Subcutaneous abdominal adipose tissue (tissue), 5 donors: Measurements from ENCODE around the gene NUDT8.
"Not testable (repeated sequence)": the region's sequence is repeated elsewhere in the genome, so short reads cannot be mapped to it uniquely, and the experiment has no call there.

Experiments used
- H3K27ac ChIP-seq: one replicate; pipeline ENCODE4 v1.7.0; 2013; ENCODE audit warnings: low read depth, mild to moderate bottlenecking, inconsistent platforms, low read length, moderate library complexity
- H3K27me3 ChIP-seq, 5 donors: one replicate each; pipeline ENCODE4 v1.7.0; 2013; ENCODE audit warnings: low read length in 5 of 5, inconsistent platforms in 1 of 5; ENCODE audit not compliant: control insufficient read depth in 5 of 5, insufficient read depth in 4 of 5
- H3K36me3 ChIP-seq, 5 donors: one replicate each; pipeline ENCODE4 v1.7.0; 2013; ENCODE audit warnings: low read length in 5 of 5; ENCODE audit not compliant: control insufficient read depth in 5 of 5, insufficient read depth in 5 of 5
- H3K4me1 ChIP-seq, 5 donors: one replicate each; pipeline ENCODE4 v1.7.0; 2013; ENCODE audit warnings: low read length in 5 of 5, mild to moderate bottlenecking in 3 of 5, moderate library complexity in 1 of 5; ENCODE audit not compliant: control insufficient read depth in 5 of 5, insufficient read depth in 5 of 5
- H3K4me3 ChIP-seq, 5 donors: one replicate each; pipeline ENCODE4 v1.7.0; 2013; ENCODE audit warnings: low read length in 5 of 5, low read depth in 1 of 5
- H3K9ac ChIP-seq, 5 donors: one replicate each; pipeline ENCODE4 v1.7.0; 2013; ENCODE audit warnings: low read length in 5 of 5, mild to moderate bottlenecking in 4 of 5, moderate library complexity in 3 of 5
- H3K9me3 ChIP-seq, 5 donors: one replicate each; pipeline ENCODE4 v1.7.0; 2013; ENCODE audit warnings: low read length in 5 of 5; ENCODE audit not compliant: control insufficient read depth in 5 of 5
- donor health status: healthy.
- donor health status: healthy.
- donor health status: healthy.
- donor health status: healthy.
- donor health status: healthy.

NUDT8 gene

GRCh38 chr11:67666676-67667489 lies 37.1 kb upstream of the NUDT8 start:
- no peak overlapping the region for H3K9ac ChIP-seq
- no peak overlapping the region for H3K27ac ChIP-seq
- H3K9me3 ChIP-seq: no peaks in the 10 kb centered on the region
- H3K4me1 ChIP-seq: no peaks in the 10 kb centered on the region
- H3K4me3 ChIP-seq: no peak overlapping the region
- peaks cover 0 to 11% (median 4%) of the 10 kb centered on the region in 5 donors for H3K27me3 ChIP-seq
- H3K36me3 ChIP-seq: no peaks in the 10 kb centered on the region

- no peaks in the 10 kb centered on the region for H3K4me1 ChIP-seq
- H3K27ac ChIP-seq: no peak overlapping the region
- no peak overlapping the region for H3K4me3 ChIP-seq
- peaks cover 0 to 11% (median 4%) of the 10 kb centered on the region in 5 donors for H3K27me3 ChIP-seq
- no peak overlapping the region for H3K9ac ChIP-seq
- no peaks in the 10 kb centered on the region for H3K9me3 ChIP-seq
- H3K36me3 ChIP-seq: no peaks in the 10 kb centered on the region
Observed at GRCh38 chr11:67666303-67666645, 36.5 kb upstream of the NUDT8 start.

GRCh38 chr11:67665541-67666302 lies 36.0 kb upstream of the NUDT8 start:
- Histone ChIP-seq H3K9me3 (no peaks in the 10 kb centered on the region), H3K27ac (no peak overlapping the region), H3K4me3 (no peak overlapping the region), H3K4me1 (no peaks in the 10 kb centered on the region), H3K9ac (no peak overlapping the region), H3K27me3 (peaks cover 0 to 11% (median 4%) of the 10 kb centered on the region in 5 donors), H3K36me3 (no peaks in the 10 kb centered on the region)

GRCh38 chr11:67664696-67665540 lies 35.2 kb upstream of the NUDT8 start:
- Histone ChIP-seq H3K27me3 (peaks cover 0 to 11% (median 4%) of the 10 kb centered on the region in 5 donors), H3K36me3 (no peaks in the 10 kb centered on the region), H3K27ac (no peak overlapping the region)

GRCh38 chr11:67664213-67664585 lies 34.5 kb upstream of the NUDT8 start:
- no peak overlapping the region for H3K4me3 ChIP-seq
- H3K9me3 ChIP-seq: no peaks in the 10 kb centered on the region
- no peak overlapping the region for H3K9ac ChIP-seq
- H3K27me3 ChIP-seq: peaks cover 0 to 10% (median 4%) of the 10 kb centered on the region in 5 donors
- H3K27ac ChIP-seq: no peak overlapping the region
- no peaks in the 10 kb centered on the region for H3K36me3 ChIP-seq
- no peaks in the 10 kb centered on the region for H3K4me1 ChIP-seq

More at GRCh38 chr11:67664696-67665540, 35.2 kb upstream of the NUDT8 start:
- Histone ChIP-seq H3K9me3 (no peaks in the 10 kb centered on the region), H3K4me1 (no peaks in the 10 kb centered on the region), H3K9ac (no peak overlapping the region), H3K4me3 (no peak overlapping the region)

- no peak overlapping the region for H3K9ac ChIP-seq
- H3K4me3 ChIP-seq: no peak overlapping the region
- no peaks in the 10 kb centered on the region for H3K36me3 ChIP-seq
- H3K4me1 ChIP-seq: no peaks in the 10 kb centered on the region
- H3K27ac ChIP-seq: no peak overlapping the region
- no peaks in the 10 kb centered on the region for H3K9me3 ChIP-seq
- H3K27me3 ChIP-seq: peaks cover 0 to 7% (median 3%) of the 10 kb centered on the region in 5 donors
Observed at GRCh38 chr11:67663532-67664212, 33.9 kb upstream of the NUDT8 start.

- H3K36me3 ChIP-seq: no peaks in the 10 kb centered on the region
- H3K9me3 ChIP-seq: no peaks in the 10 kb centered on the region
- H3K4me3 ChIP-seq: no peak overlapping the region
- H3K4me1 ChIP-seq: no peaks in the 10 kb centered on the region
- H3K27me3 ChIP-seq: peaks cover 0 to 6% (median under 1%) of the 10 kb centered on the region in 5 donors
- no peak overlapping the region for H3K27ac ChIP-seq
- H3K9ac ChIP-seq: no peak overlapping the region
Observed at GRCh38 chr11:67662835-67663531, 33.2 kb upstream of the NUDT8 start.

GRCh38 chr11:67662142-67662834 lies 32.6 kb upstream of the NUDT8 start:
- H3K9me3 ChIP-seq: no peaks in the 10 kb centered on the region
- no peak overlapping the region for H3K27ac ChIP-seq
- peaks cover 0 to 4% (median 0%) of the 10 kb centered on the region in 5 donors for H3K27me3 ChIP-seq
- no peak overlapping the region for H3K4me3 ChIP-seq
- H3K4me1 ChIP-seq: peaks cover 0 to 2% (median 0%) of the 10 kb centered on the region in 5 donors
- no peak overlapping the region for H3K9ac ChIP-seq
- no peaks in the 10 kb centered on the region for H3K36me3 ChIP-seq

GRCh38 chr11:67660752-67661151 lies 31.0 kb upstream of the NUDT8 start:
- not testable (repeated sequence) for H3K27ac ChIP-seq, H3K36me3 ChIP-seq, H3K27me3 ChIP-seq, H3K9ac ChIP-seq, H3K4me3 ChIP-seq, H3K4me1 ChIP-seq, H3K9me3 ChIP-seq
